Osteoblast (primary cell): Measurements from ENCODE around the gene ATP5F1E. TPM values are rescaled to one million over a fixed set of nuclear protein-coding genes. Genes with fewer than 3 reads are reported as not detected.

Experiments
- DNase-seq: peaks from one replicate; pipeline ENCODE4 v3.0.0; 2011; ENCODE audit warnings: low spot score, mixed read lengths; ENCODE audit not compliant: insufficient read length; ENCODE audit errors: missing footprints
- H2AFZ ChIP-seq: 2 replicates; pipeline ENCODE4 v1.6.0; 2011; ENCODE audit warnings: mild to moderate bottlenecking, low read length
- H3K27ac ChIP-seq: 2 replicates; pipeline ENCODE4 v1.5.1; 2011; ENCODE audit warnings: mild to moderate bottlenecking, low read depth, low read length, moderate library complexity
- H3K27me3 ChIP-seq: 2 replicates; pipeline ENCODE4 v1.6.0; 2012; ENCODE audit warnings: mild to moderate bottlenecking, control low read depth, inconsistent platforms, low read length, moderate library complexity; ENCODE audit not compliant: insufficient read depth
- H3K36me3 ChIP-seq: 2 replicates; pipeline ENCODE4 v1.5.1; 2011; ENCODE audit warnings: mild to moderate bottlenecking, low read length, control low read depth, moderate library complexity; ENCODE audit not compliant: insufficient read depth
- H3K4me1 ChIP-seq: 2 replicates; pipeline ENCODE4 v1.5.1; 2011; ENCODE audit warnings: mild to moderate bottlenecking, low read length, control low read depth, moderate library complexity; ENCODE audit not compliant: insufficient read depth
- H3K4me2 ChIP-seq: 2 replicates; pipeline ENCODE4 v1.6.0; 2011; ENCODE audit warnings: mild to moderate bottlenecking, low read length; ENCODE audit not compliant: insufficient read depth
- H3K4me3 ChIP-seq: fragments of 200-600 bp; sonication (generic); 3 replicates; pipeline ENCODE4 v1.5.1; 2012; ENCODE audit warnings: mild to moderate bottlenecking, low read length, inconsistent platforms; ENCODE audit not compliant: insufficient read depth
- H3K79me2 ChIP-seq: 2 replicates; pipeline ENCODE4 v1.6.0; 2012; ENCODE audit warnings: mild to moderate bottlenecking, low read length, control low read depth, inconsistent platforms; ENCODE audit not compliant: insufficient read depth
- H3K9me3 ChIP-seq: 2 replicates; pipeline ENCODE4 v1.5.1; 2011; ENCODE audit warnings: low read depth, low read length, control low read depth
- H4K20me1 ChIP-seq: 2 replicates; pipeline ENCODE4 v1.6.0; 2012; ENCODE audit warnings: mild to moderate bottlenecking, low read length, control low read depth; ENCODE audit not compliant: insufficient read depth
- CTCF ChIP-seq: IDR thresholded peaks from 2 replicates; pipeline ENCODE4 v1.5.1; 2011; ENCODE audit warnings: mild to moderate bottlenecking, low read depth, low read length, moderate library complexity; ENCODE audit errors: extremely low read depth
- total RNA-seq: library from RNA; depleted of rRNA; stranded (reverse); fragments of >200 nt; gene quantifications from 2 replicates; pipeline ENCODE4 v1.2.3, GENCODE V29; 2012

Gene ATP5F1E
- total RNA-seq, 1 donor: 19.5 TPM

GRCh38 chr20:58994390-58995159 is 37.6 kb downstream of the ATP5F1E start:
- Histone ChIP-seq H3K4me1 (no peaks in the 10 kb centered on the region), H3K4me3 (no peak overlapping the region), H4K20me1 (peaks cover 16% of the 10 kb centered on the region), H3K4me2 (no peak overlapping the region), H3K27me3 (no peaks in the 10 kb centered on the region), H3K27ac (no peak overlapping the region), H3K9me3 (no peaks in the 10 kb centered on the region), H3K36me3 (peaks cover 90% of the 10 kb centered on the region), H2AFZ (no peak overlapping the region), H3K79me2 (no peaks in the 10 kb centered on the region)
- no peak for TF ChIP-seq CTCF
- peak; percentile 49 for DNase-seq

GRCh38 chr20:58993332-58994248 is 38.5 kb downstream of the ATP5F1E start:
- DNase-seq: peak; percentile 78
- H3K4me2 ChIP-seq: no peak overlapping the region
- H3K27me3 ChIP-seq: no peaks in the 10 kb centered on the region
- H3K36me3 ChIP-seq: peaks cover 91% of the 10 kb centered on the region
- H3K4me1 ChIP-seq: no peaks in the 10 kb centered on the region
- no peaks in the 10 kb centered on the region for H3K9me3 ChIP-seq
- no peaks in the 10 kb centered on the region for H3K79me2 ChIP-seq
- no peak for TF ChIP-seq CTCF
- H3K4me3 ChIP-seq: no peak overlapping the region
- no peak overlapping the region for H3K27ac ChIP-seq
- peaks cover 16% of the 10 kb centered on the region for H4K20me1 ChIP-seq
- H2AFZ ChIP-seq: no peak overlapping the region

GRCh38 chr20:58992911-58993310 is 39.2 kb downstream of the ATP5F1E start:
- H3K79me2 ChIP-seq: no peaks in the 10 kb centered on the region
- peak; percentile 80 for DNase-seq
- peaks cover 91% of the 10 kb centered on the region for H3K36me3 ChIP-seq
- H3K4me2 ChIP-seq: no peak overlapping the region
- H3K4me1 ChIP-seq: no peaks in the 10 kb centered on the region
- no peak for TF ChIP-seq CTCF
- H3K9me3 ChIP-seq: no peaks in the 10 kb centered on the region
- no peak overlapping the region for H3K27ac ChIP-seq
- H4K20me1 ChIP-seq: peaks cover 16% of the 10 kb centered on the region
- no peaks in the 10 kb centered on the region for H3K27me3 ChIP-seq
- H2AFZ ChIP-seq: no peak overlapping the region
- H3K4me3 ChIP-seq: no peak overlapping the region

GRCh38 chr20:58991715-58992114 is 40.4 kb downstream of the ATP5F1E start:
- Histone ChIP-seq H3K36me3 (peaks cover 91% of the 10 kb centered on the region), H3K4me2 (no peak overlapping the region), H3K4me1 (no peaks in the 10 kb centered on the region), H3K79me2 (peaks cover 5% of the 10 kb centered on the region), H3K9me3 (no peaks in the 10 kb centered on the region), H3K27ac (no peak overlapping the region), H3K27me3 (no peaks in the 10 kb centered on the region), H3K4me3 (no peak overlapping the region), H4K20me1 (peaks cover 19% of the 10 kb centered on the region), H2AFZ (no peak overlapping the region)
- TF ChIP-seq CTCF: no peak
- DNase-seq: no peak
